DMS 273 treated with DMSO at 0.1 percent for 48 hours (cell line): ENCODE data around the gene TSHZ2.
"Not testable (repeated sequence)": the region's sequence is repeated elsewhere in the genome, so short reads cannot be mapped to it uniquely, and the experiment has no call there.

Experiments
- DNase-seq: peaks from one replicate; lab custom pipeline; 2025; lab: John Stamatoyannopoulos, UW

Gene TSHZ2

DNA sequence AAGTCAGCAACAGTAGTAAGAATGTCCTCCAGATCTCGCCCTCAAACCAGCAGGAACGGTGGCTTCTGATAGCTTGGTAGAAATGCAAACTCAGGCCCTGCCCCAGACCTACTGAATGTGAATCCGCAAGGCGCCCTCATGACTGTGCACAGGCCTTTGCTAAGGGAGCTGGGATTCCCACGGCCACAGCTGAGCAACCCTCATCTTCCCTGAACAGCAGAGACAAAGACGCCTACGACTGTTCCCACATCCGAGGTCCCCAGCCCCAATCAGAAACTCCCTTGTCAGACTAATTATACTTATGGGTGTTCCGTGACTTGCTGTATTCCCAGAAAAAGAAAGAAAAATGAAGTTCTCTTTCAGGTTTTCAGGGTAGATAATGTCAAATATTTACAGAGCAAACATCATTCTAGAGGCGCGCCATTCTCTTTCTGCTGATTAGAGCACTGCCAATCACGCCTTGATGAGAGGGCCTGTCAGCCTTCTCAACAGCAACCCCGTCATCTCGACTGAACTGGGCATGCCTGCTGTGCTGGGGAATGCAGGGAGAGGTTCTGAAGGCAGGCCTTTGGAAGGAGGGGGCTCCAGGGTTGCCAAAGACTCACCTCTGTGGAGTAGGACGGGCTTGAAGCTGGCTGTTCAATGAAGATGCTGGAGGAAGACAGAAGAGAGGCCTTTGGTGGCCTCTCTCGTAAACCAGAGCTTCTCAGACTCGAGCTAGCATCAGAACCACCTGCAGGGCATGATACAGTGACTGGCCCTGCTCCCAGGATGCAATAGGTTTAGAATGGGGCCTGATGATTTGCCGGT is 541.5 kb downstream of the TSHZ2 start:
- no peak for DNase-seq

DNA sequence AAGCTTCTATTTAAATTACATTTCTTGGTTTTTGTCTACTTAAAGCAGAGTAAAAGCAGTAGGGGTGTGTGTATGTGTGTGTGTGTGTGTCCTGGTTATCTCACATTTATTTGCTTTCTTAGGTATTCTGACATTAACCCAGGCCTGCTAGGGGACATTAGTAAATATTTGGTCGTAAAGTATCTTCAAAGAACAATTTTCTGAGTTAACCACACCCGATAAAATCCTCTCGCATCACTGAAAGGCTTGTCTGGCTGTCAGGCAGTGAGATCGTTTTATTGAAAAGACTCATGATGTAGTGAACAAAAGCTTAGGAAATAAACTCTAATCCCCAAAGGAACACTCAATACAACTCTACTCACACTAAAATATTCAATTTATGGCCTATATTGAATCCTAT is 543.6 kb downstream of the TSHZ2 start:
- no peak for DNase-seq

DNA sequence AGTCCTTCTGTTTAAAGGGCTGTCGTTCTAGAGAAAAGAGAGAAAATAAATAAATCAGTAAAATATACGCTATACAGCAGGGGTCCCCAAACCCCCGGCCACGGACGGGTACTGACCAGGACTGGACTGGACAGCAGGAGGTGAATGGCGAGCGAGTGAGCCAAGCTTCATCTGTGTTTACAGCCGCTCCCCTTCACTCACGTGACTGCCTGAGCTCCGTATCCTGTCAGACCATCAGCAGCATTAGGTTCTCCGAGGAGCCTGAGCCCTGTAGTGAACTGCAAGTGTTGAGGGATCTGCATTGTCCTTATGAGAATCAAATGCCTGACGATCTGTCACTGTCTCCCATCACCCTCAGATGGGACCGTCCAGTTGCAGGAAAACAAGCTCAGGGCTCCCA is 545.0 kb downstream of the TSHZ2 start:
- no peak for DNase-seq

DNA sequence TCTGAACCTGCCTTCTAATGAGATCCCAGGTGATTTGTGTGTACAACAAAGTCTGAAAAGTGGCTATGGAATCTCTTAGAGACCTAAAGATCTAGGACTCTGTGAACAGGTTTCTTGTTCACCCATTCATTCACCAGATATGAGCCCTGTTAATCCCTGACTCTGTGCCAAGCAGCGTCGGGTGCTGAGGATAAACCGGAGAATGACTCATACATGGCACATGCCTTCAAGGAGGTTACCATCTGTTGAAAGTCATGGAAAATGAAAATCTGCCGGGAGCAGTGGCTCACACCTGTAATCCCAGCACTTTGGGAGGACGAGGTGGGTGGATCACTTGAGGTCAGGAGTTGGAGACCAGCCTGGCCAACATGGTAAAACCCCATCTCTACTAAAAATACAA is 549.3 kb downstream of the TSHZ2 start:
- DNase-seq: peak; percentile 67

DNA sequence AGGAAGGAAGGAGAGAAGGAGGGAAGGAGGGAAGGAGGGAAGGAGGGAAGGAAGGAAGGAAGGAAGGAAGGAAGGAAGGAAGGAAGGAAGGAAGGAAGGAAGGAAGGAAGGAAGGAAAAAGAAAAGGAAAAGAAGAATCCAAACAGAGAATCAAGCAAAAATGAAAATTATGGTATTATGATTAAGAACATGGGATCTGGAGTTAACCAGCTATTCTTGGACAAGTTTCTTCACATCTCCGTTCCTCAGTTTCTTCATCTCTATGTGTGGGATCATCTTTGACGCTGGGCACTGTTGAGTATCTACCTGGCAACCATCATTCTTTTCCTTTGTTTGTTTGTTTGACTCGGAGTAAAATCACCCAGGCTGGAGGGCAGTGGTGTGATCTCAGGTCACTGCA is 549.9 kb downstream of the TSHZ2 start:
- no peak for DNase-seq

DNA sequence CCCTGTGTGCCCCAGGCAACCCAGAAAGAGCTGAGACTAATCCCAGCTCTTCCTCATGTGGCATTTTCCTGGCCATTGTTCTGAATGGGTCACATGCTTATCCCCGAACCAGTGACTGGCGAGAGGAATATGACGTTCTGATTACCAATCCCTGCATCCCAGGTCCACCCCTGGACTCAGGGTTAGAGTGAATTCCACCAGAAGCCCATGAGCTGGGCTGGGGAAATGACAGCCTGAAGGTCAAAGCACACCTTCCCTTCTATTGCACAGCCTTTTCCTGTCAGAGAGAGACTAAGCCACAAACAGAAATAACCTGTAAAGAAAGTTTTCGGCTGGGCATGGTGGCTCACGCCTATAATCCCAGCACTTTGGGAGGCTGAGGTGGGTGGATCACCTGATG is 550.5 kb downstream of the TSHZ2 start:
- no peak for DNase-seq

DNA sequence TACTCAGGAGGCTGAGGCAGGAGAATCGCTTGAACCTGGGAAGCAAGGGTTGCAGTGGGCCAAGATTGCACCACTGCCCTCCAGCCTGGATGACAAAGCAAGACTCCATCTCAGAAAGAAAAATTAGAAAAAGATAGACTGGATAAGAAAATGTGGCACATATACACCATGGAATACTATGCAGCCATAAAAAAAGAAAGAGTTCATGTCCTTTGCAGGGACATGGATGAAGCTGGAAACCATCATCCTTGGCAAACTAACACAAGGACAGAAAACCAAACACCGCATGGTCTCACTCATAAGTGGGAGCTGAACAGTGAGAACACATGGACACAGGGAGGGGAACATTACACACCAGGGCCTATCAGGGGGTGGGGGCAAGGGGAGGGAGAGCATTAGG is 551.5 kb downstream of the TSHZ2 start:
- not testable (repeated sequence) for DNase-seq

DNA sequence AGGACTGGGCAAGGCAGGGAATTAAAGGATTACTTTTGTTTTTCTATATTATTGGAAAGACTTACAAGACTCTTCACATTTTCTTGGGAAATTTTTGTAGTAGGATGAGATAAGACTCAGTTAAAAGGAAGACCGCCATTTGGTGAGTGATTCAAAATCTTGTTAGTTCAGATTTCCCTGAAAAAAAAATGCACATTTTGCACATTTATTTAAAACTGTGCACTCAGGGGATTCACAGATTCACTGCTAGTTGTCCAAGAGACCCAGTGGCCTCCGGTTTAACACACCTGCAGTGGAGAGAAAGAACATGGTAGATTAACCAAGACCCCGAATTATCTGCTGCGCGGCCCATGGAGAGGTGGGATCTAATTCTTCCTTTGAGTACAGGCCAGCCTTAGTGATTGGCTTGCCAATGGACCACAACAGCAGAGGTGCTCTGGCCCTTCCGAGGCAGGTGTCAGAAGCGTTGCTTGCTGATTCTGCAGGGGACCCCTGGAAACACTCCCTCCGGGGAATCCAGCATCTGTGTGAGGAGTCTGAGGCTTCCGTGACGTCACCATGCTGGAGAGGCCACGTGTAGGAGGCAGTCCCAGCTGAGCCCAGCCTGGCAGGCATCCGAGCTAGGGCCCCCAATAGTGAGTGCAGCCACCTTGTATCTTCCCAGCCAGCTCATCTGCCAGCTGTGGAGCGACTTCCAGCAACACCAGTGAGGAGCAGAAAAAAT is 552.6 kb downstream of the TSHZ2 start:
- DNase-seq: no peak

DNA sequence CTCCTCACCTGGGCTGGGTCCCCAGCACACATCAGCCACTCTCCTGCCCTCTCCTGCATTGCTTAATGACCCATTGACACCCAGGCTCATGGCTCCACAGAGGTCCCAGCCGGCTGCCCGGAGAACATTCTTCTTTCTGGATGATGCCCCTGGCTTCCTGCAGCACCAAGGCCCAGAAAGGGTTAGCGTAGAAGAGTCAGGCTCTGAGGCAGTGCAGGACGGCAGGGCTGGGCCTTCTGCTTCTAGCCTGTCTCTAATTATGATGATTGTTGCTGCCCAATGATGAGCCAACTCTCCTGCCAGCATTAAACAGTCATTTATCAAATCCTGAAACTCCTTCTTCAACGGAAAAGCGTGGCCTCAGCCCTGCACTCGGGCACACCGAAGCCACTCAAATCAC is 555.0 kb downstream of the TSHZ2 start:
- no peak for DNase-seq

DNA sequence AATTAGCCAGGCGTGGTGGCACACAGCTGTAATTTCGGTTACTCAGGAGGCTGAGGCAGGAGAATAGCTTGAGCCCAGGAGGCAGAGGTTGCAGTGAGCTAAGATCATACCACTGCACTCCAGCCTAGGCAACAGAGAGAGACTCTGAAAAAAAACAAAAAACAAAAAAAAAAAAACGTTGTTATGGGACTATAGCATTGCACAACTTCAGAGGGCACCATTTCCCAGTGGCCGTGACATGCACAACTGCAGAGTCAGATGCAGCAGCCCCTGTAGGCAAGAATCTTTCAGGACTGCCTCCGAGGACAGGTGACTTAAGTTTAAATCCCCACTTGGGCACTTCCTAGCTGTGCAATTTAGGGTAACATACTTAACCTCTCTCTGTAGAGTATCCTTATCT is 557.5 kb downstream of the TSHZ2 start:
- DNase-seq: no peak

DNA sequence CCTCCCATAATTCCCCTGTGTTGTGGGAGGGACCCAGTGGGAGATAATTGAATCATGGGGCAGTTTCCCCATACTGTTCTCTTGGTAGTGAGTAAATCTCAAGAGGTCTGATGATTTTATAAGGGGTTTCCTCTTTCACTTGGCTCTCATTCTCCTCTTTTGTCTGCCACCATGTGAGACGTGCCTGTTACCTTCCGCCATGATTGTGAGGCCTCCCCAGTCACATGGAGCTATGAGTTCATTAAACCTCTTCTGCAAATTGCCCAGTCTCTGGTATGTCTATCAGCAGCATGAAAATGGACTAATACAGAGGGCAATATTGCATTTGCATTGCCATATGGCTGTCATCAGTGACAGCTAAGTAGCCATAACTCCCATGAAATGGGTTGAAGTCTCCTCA is 558.3 kb downstream of the TSHZ2 start:
- DNase-seq: no peak

DNA sequence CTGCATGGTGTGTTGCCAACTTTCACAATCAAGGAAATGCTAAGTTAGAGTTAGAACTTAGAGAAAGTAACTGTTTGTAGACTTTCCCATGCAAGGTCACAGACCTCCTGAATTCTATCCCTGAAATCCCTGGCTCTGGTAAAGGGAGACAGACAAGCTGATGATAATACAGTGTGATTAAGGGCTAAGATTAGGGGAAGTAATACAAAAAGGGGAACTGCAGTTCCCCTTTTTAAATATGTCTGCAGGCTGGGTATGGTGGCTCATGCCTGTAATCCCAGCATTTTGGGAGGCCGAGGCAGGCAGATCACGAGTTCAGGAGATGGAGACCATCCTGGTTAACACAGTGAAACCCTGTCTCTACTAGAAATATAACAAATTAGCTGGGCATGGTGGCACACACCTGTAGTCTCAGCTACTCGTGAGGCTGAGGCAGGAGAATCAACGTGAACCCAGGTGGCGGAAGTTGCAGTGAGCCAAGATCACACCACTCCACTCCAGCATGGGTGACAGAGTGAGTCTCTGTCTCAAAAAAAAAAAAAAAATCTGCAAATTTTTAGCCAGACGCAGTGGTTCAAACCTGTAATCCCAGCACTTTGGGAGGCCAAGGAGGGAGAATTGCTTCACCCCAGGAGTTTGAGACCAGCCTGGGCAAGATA is 560.6 kb downstream of the TSHZ2 start:
- DNase-seq: not testable (repeated sequence)

DNA sequence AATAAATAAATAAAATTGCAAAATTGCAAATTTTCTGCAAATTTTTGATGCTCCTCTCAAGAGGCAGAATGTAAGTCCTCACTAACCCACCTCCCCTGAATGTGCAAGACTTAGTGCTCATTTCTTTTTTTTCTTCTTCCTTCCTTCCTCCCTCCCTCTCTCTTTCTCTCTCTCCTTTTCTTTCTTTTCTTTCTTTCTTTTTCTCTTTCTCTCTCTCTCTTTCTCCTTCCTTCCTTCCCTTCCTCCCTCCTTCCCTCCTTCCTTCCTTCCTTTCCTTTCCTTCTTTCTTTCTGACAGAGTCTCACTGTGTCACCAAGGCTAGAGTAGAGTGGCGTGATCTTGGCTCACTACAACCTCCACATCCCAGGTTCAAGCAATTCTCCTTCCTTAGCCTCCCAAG is 561.3 kb downstream of the TSHZ2 start:
- no peak for DNase-seq

DNA sequence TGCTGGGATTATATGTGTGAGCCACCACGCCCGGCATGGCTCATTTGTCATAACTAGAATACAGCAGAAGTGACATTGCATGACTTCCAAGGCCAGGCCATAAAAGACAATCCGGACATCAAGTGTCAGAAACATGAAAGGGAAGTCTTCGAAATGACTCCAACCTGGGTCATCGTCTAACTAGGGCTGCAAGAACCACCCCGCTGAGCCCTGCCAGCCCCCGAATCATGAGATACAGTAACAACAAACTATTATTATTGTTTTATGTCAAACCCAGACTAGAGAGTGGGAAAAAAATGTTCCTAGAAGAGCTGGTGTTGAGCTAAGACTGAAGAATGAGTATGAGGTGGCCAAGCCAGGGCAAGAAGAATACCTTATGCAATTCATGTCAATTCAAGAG is 561.9 kb downstream of the TSHZ2 start:
- no peak for DNase-seq

DNA sequence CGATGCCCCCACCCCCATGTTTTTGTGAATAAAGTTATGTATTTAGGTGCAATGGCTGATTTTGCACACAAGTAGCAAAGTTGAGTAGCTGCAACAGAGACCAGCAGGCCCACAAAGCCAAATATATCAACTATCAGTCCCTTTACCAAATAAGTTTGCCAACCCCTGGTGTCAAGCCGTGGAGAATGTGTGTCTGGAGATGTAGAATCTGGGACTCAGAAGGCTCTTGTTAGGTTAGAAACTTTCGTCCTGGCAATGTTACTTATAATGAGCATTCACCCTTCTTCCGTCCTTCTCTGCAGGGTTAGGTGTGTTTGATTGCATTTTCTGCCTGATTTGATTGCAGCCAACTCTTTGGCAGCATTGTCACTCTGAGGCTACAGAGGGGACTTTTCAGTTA is 563.7 kb downstream of the TSHZ2 start:
- DNase-seq: no peak

DNA sequence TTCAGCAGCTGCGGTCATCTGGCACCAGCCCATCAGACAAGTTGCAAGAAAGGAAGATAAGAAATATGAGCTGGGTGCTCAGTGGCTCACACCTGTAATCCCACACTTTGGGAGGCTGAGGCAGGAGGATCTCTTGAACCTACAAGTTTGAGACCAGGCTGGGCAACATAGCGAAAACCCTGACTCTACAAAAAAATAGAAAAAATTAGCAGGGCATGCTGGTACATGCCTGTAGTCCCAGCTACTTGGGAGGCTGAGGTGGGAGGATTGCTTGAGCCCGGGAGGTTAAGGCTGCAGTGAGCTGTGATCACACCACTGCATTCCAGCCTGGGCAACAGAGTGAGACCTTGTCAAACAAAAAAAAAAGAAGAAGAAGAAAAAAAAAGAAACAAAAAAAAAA is 564.2 kb downstream of the TSHZ2 start:
- not testable (repeated sequence) for DNase-seq

DNA sequence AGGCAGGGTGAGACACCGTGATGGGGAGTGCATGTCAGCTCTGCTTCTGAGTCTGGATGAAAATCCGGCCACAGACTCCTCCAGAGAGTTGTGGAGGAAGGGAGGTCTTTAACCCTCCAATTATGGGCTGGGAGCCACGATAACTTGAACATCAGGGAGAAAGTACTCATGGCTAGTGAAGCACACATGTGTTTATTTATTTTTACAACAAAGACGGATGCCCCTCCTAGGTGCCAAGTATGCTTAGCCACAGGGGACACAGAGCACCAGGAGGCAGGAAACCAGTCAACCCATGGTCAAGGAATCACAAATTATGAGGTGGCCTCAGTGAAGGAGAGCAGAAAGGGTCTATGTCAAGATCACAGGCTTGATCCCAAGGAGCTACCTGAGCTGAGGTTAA is 567.4 kb downstream of the TSHZ2 start:
- DNase-seq: no peak
